HL-60/S4 (cell line): ENCODE measurements around the gene SYT14.
"Not testable (repeated sequence)": the region's sequence is repeated elsewhere in the genome, so short reads cannot be mapped to it uniquely, and the experiment has no call there.

Experiments
- in situ Hi-C: fragments of 300-500 bp; cut with MboI; formaldehyde crosslinking; loops from 2 replicates; pipeline ENCODE4 v1.14.3; 2022; ENCODE audit warnings: low sequenced_read_pairs

The SYT14 gene

GRCh38 chr1:210099921-210100320 lies 161.9 kb downstream of the SYT14 start:
- in situ Hi-C loops = no loop called here

DNA sequence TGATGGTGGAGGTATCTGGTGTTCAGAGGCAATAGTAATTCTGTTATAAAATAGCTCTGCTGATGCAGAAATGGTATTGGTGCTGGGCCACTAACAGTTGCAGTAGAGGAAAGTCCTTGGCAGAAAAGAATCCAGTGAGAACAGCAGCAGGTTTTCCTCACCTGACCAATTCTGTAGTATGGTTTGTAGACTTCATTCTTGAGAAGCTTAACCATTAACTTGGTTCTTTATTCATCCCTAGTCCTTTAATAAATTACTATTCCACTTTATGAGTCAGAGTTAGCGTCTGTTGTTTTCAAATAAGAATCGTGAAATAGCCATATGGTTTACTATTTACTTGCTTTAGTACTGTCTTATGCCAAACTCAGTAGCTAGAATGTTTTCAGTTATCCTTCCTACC lies 166.1 kb downstream of the SYT14 start:
- in situ Hi-C loops = no loop called here

DNA sequence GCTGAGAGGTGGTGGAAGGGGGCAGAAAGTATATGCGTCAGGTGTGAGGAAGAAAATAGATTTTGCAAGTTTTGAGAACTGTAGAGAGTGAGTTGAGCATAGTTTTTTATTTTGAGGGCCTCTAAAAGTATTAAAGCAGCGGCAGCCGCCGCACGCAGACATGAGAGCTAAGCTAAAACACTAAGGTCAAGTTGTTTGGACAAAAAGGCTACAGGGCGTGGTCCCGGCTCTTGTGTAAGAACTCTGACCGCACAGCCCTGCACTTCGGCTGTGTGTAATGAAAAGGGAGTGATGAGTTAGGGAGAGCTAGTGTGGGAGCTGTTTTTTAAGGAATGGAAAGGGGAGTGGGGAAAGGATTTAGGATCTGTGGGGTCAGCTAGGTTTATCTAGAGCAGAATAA lies 174.9 kb downstream of the SYT14 start:
- in situ Hi-C loops = not testable (repeated sequence)

GRCh38 chr1:210117198-210117597 lies 179.2 kb downstream of the SYT14 start:
- in situ Hi-C loops = no loop called here

GRCh38 chr1:210117681-210118170 lies 179.7 kb downstream of the SYT14 start:
- in situ Hi-C loops = no loop called here

DNA sequence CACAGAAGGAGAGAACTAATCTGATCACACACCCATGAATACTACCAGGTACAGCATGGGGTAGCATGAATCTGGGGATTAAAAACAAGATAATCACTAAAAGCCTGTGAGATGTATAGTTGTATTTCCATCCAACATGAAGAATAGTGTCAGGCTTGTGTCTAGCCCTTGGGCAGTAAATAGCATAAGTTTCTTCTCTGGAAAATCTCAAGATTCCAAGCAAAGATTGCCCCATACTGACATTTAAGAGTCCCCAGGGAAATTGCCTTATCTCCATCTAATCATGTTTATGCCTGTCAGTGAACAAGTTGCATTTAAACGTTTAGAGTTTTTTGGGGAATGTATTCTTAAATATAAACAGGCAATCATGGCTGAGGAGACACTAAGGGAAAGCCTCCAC lies 185.4 kb downstream of the SYT14 start:
- in situ Hi-C loops = no loop called here

DNA sequence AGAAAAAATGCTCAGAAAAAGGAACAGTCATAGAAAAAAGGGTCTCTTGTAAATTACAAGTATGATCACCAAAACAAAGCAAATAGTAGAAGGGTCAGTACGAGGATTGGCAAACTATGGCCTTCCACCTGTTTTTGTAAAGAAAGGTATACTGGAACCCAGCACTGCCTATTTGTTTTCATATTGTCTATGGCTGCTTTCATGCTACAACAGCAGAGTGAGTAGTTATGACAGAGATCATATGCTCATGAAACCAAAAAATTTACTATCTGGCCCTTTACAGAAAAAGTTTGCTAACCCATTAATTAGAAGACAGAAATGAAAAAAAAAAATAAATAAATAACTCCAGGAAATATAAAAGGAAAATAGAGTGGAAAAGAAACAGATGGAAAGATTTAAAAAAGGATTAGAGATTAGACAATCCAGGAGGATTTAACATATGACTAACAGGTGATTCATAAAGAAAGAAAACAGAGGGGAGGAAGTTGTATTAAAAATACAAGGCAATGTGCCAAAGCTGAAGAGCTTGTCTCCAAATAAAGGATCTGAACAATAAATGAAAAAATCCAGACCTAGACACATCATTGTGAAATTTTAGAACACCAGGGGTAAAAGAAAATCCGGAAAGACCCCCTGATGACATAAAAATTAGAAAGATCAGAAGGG lies 186.0 kb downstream of the SYT14 start:
- in situ Hi-C loops = no loop called here

DNA sequence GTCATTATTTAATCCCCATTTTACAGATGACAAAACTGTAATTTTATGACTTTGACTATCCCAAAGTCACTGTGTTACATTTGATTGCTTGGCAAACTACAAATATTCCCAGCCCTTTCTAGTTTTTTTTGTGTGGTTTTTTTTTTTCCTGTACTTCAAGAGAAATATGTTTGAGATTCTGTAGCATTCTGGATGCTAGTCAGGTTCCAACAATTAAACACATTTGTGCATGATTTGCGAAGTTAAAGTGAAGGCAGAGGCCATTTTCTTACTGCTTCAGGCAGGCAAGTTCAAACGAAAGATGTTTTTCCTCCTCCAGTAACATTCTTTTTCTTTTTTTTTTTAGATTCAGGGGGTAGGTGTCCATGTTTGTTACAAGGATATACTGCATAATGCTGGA lies 186.7 kb downstream of the SYT14 start:
- in situ Hi-C loops = no loop called here

DNA sequence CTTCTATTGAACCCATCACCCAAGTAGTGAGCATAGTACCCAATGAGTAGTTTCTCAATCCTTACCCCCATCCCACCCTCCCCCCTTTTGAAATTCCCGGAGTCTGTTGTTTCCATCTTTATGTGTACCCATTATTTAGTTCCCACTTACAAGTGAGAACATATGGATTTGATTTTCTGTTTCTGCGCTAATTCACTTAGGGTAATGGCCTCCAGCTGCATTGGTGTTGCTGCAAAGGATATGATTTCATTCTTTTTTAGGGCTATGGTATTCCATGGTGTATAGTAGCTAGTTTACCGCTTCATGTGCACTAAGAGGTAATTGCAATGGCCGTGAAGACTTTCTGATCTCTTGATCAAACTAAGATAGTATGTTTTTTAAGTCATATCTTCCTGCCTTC lies 187.1 kb downstream of the SYT14 start:
- in situ Hi-C loops = no loop called here

- in situ Hi-C loops = no loop called here
Measured at GRCh38 chr1:210129092-210129491, 191.1 kb downstream of the SYT14 start.

GRCh38 chr1:210129759-210130158 lies 191.7 kb downstream of the SYT14 start:
- in situ Hi-C loops = no loop called here

DNA sequence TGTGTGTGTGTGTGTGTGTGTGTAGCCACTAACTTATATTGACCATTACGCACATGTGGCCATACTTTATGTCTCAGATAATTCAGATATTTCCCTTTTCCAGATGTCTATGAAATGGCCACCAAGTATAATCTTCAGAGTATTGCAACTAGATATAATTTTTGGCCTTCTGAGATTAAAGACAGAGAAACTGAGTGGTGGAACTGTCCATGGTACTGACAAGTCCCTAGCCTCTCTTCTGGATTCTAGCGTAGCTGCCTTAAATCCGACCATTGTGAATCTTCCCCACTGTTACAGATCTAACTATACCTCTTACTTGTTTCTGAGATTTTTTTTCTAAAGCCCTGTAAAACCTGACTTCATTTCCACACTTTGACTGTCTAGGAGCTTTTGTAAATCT lies 194.6 kb downstream of the SYT14 start:
- in situ Hi-C loops = no loop called here

DNA sequence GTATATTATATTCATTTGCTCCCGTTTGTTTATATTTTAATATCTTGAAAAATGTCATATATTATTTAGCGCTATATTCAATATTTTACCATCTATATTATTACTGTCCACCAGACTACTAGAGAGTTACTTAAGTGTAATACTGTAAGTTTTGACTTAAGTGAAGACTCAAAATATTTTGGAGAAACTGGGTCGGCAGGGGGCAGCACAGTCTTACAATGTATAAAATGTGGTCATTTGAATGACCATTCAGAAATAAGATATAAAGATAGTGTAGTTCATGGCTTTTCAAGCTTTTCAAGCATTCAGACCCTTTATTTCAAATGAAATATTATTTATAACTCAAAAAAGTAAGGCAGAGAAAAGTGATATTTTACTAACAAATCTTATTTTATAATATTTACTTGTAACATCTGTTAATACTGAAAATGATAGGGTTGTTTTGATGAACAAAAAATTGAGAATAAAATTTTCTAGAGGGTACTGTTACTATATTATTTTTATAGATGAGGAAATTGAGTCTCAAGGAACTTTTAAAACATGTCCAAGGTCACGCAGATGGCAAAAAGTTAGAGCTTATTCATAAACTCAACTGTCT lies 205.5 kb downstream of the SYT14 start:
- in situ Hi-C loops = no loop called here

DNA sequence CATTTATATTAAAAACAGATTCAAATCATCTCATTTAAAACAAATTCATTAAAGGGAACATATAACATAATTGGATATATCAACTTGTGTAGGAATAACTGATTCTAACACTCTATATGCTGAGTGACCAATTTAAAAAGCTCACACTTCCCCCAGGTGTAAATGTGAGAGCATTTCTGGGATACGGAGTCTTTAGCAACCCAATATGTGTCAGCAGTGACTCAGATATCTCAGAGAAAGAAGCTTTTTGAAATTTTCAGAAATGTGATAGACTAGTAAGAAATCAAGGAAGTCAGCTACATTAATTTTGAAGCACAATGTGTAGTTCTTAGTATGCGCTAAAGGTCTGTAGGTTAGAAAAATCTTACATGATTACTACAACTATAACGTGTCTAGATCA lies 206.7 kb downstream of the SYT14 start:
- in situ Hi-C loops = no loop called here

- in situ Hi-C loops = no loop called here
Measured at GRCh38 chr1:210151052-210151672, 213.1 kb downstream of the SYT14 start.

- in situ Hi-C loops = no loop called here
Measured at GRCh38 chr1:210159211-210159610, 221.2 kb downstream of the SYT14 start.

- in situ Hi-C loops = no loop called here
Measured at GRCh38 chr1:210170220-210170619, 232.2 kb downstream of the SYT14 start.

GRCh38 chr1:210174133-210174532 lies 236.1 kb downstream of the SYT14 start:
- in situ Hi-C loops = no loop called here

DNA sequence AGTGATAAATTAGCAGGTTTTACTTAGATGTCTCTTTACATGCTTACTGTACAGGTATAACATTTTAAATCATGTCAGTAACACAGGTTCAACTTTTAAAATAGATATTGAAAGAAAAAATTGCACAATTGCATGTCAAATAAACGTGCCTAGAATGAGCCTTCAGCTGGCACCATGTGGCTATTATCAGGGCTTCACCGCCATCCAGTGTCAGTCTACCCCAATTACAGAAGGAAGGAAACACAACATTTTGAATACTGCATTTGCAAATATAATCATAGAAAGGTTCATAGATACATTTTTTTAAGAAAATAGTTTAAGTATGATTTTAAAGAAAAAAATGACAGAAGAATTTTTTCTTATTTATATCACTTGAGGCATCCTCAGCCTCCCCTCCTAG lies 247.0 kb downstream of the SYT14 start:
- in situ Hi-C loops = no loop called here

DNA sequence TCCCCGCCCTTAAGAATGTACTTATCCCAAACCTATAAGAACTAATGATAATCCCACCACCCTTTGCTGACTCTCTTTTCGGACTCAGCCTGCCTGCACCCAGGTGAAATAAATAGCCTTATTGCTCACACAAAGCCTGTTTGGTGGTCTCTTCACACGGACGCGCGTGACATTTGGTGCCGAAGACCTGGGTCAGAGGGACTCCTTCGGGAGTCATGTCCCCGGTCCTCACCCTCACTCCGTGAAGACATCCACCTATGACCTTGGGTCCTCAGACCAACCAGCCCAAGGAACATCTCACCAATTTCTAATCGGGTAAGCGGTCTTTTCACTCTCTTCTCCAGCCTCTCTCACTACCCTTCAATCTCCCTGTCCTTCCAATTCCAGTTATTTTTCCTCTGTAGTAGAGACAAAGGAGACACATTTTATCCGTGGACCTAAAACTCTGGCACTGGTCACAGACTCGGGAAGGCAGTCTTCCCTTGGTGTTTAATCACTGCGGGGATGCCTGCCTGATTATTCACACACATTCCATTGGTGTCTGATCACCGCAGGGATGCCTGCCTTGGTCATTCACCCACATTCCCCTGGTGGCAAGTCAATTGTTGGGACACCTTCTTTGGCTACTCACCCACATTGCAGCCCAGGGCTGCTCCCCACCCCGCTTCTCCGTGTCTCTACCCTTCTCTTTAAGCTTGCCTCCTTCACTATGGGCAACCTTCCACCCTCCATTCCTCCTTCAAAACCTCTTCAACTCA lies 250.0 kb downstream of the SYT14 start:
- in situ Hi-C loops = not testable (repeated sequence)

- in situ Hi-C loops = no loop called here
Measured at GRCh38 chr1:210189426-210189825, 251.4 kb downstream of the SYT14 start.
